Camera-type eye (tissue), 1 donor: ENCODE results near the gene ATCAY. TPM values are rescaled to one million over a fixed set of nuclear protein-coding genes. Genes with fewer than 3 reads are reported as not detected.

Experiments used
- total RNA-seq: library from RNA; depleted of rRNA; stranded (reverse); fragments of >200 nt; gene quantifications from one replicate; pipeline ENCODE4 v1.2.3, GENCODE V29; 2014

The ATCAY gene
- 23.2 TPM for total RNA-seq

GRCh38 chr19:3880471-3881271, at the start of gene ATCAY:
Gene ATCAY (plus strand): TSS chr19:3880685. CDS start chr19:3885768, 5,083 bp downstream.

GRCh38 chr19:3868770-3869456, 11.6 kb upstream of the ATCAY start, which contains the start of gene ZFR2:
Gene ZFR2 (minus strand): TSS chr19:3869038. CDS start chr19:3869017, 21 bp downstream.

GRCh38 chr19:3932931-3933810, 52.7 kb downstream of the ATCAY start, which contains the start of gene NMRK2:
Gene NMRK2 (plus strand): TSS chr19:3933069. CDS start chr19:3933672, 603 bp downstream.

GRCh38 chr19:3970808-3971598, 90.5 kb downstream of the ATCAY start, which contains the start of gene DAPK3:
Gene DAPK3 (minus strand): TSS chr19:3971099. CDS start chr19:3969735, 1,364 bp downstream.

Other genes starting within 250 kb of the ATCAY start
- 57.6 TPM for gene PIP5K1C, start 180.2 kb upstream of the ATCAY start, total RNA-seq
- 5.3 TPM for gene TJP3, start 172.3 kb upstream of the ATCAY start, total RNA-seq
- 33.3 TPM for gene APBA3, start 119.0 kb upstream of the ATCAY start, total RNA-seq
- 36.6 TPM for gene MRPL54, start 118.0 kb upstream of the ATCAY start, total RNA-seq
- gene RAX2, start 108.5 kb upstream of the ATCAY start, total RNA-seq, result 136 TPM
- gene MATK, start 94.3 kb upstream of the ATCAY start, total RNA-seq, result 27.5 TPM
- 7.1 TPM for gene ZFR2, start 11.6 kb upstream of the ATCAY start, total RNA-seq
- 2.3 TPM for gene NMRK2, start 52.4 kb downstream of the ATCAY start, total RNA-seq
- 90.9 TPM for gene DAPK3, start 90.4 kb downstream of the ATCAY start, total RNA-seq
- 2,135 TPM for gene EEF2, start 104.8 kb downstream of the ATCAY start, total RNA-seq
- 27.4 TPM for gene PIAS4, start 127.1 kb downstream of the ATCAY start, total RNA-seq
- gene ZBTB7A, start 186.2 kb downstream of the ATCAY start, total RNA-seq, result 33.2 TPM
- 86.9 TPM for gene MAP2K2, start 243.4 kb downstream of the ATCAY start, total RNA-seq